SHP77 treated with DMSO at 0.1 percent for 48 hours (cell line): ENCODE results near the gene ST8SIA4.
A peak's percentile ranks its signal among the peaks of the same experiment; 100 is the strongest.

ENCODE experiments used
- DNase-seq: peaks from one replicate; lab custom pipeline; 2025; lab: John Stamatoyannopoulos, UW

ST8SIA4 gene

DNA sequence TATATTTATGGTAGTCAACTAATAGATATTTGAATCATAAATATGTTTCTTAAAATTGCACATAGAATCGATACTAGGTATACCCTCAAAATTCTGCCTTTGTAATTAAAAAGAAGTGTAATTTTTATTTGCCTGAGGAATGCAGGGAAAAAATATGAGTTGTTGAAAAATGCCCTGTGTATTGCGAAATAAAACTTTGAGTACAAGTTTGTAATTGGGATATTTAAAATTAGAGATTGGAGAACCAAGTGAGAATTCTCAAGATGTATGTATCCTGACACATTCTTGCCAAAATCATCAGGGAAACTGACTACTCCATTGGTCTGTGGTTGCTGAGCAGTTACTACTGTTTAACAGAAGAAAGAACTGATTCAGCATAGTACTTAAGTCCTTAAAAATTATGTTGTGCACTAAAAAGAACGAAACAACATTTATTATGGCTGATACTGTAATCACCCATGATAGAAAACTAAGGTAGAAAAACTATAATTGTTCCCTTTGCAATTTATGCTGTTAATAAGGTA, 36.0 kb downstream of the ST8SIA4 start:
- DNase-seq, result no peak

DNA sequence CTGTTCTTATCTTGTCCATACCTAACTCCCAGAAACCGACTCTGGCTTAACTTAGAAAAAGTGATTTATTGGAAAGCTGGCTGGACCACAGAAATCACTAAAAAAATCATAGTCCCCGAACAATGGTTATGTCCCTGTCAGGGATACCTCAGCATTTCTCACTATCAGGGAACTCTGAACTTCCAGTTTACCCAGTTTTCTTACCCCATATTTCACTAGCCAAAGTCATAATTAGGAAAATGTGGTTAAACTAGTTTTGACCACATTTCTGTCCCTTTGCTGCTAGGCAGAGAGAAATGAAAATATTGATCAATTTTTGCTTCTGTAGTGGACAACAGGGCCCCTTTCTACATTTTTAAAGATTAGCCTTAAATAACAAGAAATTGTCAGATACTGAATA, 38.2 kb downstream of the ST8SIA4 start:
- no peak for DNase-seq

- no peak for DNase-seq
Measured at GRCh38 chr5:100863739-100864138, 39.3 kb downstream of the ST8SIA4 start.

- no peak for DNase-seq
Measured at GRCh38 chr5:100861148-100861547, 41.9 kb downstream of the ST8SIA4 start.

DNA sequence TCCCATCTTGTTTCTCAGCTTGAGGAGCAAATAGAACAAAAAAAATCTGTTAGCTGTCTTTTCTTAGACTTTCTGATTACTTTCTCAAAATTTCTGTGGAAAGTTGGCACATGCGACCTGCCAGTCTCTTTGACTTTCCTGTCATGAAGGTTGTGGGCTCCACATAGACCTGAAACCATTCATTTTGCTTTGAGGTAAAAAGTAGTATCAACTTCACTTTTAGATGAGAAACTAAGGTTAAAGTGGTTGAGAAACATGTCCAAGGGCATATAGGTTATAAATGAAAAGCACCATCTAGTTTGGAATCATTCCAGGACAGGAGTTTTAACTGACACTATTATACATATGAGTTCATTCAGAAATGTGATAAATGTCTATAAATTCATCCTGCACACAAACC, 42.7 kb downstream of the ST8SIA4 start:
- no peak for DNase-seq

DNA sequence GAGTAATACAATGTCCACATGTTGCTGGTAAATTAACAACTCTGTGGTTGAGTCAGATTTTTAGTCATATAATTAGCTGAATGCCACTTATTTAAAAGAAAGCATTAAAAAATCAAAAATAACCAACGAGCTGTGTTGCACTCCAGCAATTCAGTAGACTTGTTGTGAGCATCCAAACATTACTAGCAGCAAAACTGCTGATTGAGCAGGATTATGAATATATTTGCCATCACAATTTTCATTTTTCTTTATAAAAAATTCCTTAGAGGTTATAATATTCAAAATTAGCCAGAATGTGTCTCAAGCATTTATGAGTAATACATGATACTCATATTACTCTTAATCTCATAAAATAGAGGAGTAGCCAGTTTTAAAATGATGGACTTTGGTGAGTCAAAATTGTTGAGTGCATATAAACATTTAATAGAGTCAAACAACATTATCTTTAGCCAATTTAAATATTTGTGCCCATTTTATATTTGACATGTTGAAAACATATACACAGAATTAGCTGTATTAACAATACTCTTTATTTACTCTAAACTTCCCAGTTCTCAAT, 44.0 kb downstream of the ST8SIA4 start:
- DNase-seq, result no peak

DNA sequence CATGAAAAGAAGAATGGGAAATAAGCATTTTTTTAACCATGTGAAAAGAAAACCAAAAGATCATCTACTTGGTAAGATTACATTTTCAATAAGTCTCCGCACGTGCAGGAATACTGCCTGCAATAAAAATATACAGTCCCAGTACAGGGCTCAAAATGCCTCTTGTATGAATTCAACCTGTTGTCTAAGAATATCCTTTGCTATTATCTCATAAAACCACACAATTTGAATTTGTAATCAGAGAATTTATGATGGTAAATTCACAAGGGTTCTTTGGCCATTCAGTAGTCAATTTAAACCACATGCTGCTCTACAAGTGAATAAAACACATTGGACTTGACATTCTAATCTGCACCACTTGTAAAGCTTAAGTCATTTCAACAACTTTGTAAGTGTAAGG, 46.6 kb downstream of the ST8SIA4 start:
- no peak for DNase-seq

- no peak for DNase-seq
Measured at GRCh38 chr5:100855937-100856430, 47.1 kb downstream of the ST8SIA4 start.

- no peak for DNase-seq
Measured at GRCh38 chr5:100855295-100855694, 47.8 kb downstream of the ST8SIA4 start.

DNA sequence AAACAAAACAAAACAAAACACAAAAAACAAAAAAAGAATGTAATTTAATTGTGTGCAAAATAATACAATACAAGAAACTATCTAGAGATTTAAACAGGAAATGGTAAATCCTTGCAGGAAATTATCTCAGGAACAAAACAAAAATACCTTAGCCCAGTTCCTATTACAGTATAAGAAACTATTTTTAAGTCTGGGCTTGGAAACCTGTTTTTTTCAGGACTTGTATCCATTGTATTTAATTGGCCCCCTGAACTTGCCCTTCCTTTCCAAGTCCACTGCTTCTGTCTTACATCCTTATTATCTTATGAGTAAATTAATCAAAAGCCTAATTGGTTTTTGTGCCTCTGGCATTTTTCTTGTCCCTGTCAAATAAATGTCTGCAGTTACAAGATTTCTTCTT, 48.5 kb downstream of the ST8SIA4 start:
- DNase-seq, result no peak

DNA sequence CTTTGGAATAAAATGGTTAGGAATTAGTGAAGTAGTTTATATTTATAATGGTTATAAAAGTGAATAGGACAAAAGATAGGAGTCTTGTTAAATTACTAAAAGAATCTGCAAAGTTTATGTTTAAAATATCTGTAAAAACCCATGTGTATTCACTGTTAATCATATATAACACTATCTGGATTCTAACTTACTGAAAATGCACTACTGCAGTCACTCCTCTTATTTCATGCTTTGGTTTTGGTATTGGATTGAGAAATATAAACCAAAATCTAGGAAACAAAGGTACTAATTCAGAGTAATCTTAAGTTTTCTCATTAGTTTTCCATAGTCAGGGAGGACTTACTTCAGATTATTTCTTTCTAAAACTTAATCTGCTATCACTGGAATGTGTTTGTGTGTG, 49.5 kb downstream of the ST8SIA4 start:
- no peak for DNase-seq

GRCh38 chr5:100852988-100853449, 50.1 kb downstream of the ST8SIA4 start:
- no peak for DNase-seq

DNA sequence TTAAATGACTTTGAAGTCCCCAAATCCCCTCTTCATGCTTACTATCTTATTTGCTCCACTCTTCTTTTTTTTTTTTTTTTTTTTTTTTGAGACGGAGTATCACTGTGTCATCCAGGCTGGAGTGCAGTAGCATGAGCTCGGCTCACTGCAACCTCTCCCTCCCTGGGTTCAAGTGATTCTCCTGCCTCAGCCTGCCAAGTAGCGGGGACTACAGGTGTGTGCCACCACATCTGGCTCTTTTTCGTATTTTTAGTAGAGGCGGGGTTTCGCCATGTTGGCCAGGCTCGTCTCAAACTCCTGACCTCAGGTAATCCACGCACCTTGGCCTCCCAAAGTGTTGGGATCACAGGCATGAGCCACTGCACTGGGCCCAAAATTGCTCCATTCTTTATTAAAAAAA, 51.0 kb downstream of the ST8SIA4 start:
- DNase-seq, result no peak

DNA sequence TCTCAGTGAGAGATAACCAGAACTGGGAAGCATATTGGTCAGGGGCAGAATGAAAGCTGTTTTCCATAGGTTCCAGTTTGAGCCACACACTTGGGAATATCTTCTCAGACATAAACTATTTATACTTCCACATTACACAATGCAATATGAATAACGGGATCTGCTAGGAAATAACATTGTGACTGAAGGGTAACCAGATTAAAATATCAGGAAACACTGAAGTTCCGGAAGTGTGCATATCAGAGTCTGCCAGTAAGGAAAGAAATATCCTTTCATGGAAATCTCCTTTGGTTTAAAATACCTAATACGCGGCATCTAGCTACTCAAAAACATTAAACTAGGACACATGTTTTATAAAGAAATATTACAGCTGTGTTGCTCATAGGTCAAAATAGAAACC, 56.3 kb downstream of the ST8SIA4 start:
- no peak for DNase-seq

DNA sequence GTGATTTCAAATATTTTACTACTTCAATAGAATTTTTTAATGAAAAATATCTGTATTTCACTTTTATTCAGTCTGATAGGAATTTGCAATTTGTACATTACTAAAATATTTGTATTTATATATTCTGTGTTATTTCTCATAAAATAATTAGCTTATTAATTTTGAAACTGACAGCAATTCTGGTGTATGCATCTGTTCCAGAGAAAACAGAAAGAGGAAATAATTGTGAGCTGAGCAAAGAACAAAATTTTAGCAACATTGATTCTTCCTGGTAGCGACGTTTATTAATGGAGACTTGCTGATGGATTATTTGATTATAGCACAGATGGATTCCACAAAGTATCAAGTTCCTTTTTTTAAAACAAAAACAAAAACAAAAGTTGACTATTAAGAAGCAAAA, 61.0 kb downstream of the ST8SIA4 start:
- DNase-seq, result no peak

DNA sequence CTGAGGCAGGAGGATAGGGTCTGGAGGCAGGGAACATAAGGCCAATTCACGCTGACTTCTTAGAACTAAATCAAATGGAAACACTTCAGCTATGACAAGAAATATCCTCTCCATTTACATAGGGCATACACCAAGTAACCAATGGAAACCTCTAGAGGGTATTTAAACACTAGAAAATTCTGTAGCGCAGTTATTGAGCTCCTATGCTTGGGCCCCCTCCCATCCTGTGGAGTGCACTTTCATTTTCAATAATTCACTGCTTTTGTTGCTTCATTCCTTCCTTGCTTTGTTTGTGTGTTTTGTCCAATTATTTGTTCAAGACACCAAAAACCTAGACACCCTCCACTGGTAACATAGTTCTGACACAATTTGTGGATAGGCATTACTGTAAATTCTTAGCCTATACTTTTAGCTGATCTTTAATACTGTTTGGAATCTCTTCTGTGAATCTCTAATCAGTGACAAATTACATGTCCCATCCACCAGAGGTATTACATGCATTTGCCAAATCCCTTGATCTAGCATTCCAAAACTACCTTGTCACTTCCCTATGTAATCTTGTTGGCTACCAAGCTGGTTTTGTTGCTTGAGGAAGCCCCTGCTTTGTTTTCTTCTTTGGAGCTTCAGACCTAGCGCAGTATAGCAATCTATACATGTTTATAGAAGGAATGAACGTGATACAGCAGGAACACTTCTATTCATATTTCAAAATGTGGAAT, 61.6 kb downstream of the ST8SIA4 start:
- no peak for DNase-seq

DNA sequence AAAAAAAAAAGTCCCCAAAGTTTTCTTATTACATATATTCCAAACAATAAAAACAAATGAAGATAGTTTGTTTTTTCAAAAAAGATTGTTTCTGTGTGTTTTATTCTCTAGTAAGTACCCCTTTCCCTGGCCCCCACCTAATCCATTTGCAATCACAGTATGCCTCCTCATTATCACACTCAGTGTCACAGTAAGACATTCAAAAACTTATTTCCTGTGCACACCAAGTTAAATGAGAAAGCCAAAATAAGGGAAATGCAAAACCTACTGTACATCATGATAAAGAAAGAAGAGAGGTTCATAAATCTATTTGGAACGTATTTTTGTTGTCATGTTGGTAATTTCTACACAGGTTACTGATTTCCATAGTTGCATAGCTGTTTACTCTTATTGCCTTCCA, 62.3 kb downstream of the ST8SIA4 start:
- no peak for DNase-seq

GRCh38 chr5:100840370-100840769, 62.7 kb downstream of the ST8SIA4 start:
- DNase-seq, result no peak

DNA sequence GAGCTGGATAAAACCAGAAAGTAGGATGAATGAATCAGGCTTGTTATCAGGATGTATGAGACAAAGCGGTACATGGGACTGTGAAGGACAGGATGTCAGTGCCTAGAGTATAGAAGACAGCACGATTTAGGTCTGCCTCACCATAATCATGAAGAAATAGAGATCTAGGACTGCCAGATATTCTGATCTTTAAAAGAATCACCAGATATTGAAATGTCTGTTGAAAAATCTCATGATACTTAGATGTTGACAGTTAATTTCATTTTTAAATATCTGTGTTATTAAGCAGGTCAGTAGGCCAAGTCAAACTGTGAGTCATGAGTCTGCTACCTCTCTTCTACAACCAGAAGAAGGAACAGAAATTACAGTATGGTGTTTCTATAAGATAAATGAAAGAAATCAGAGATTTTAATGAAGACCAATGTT, 65.0 kb downstream of the ST8SIA4 start:
- no peak for DNase-seq

- no peak for DNase-seq
Measured at GRCh38 chr5:100834519-100834918, 68.6 kb downstream of the ST8SIA4 start.

DNA sequence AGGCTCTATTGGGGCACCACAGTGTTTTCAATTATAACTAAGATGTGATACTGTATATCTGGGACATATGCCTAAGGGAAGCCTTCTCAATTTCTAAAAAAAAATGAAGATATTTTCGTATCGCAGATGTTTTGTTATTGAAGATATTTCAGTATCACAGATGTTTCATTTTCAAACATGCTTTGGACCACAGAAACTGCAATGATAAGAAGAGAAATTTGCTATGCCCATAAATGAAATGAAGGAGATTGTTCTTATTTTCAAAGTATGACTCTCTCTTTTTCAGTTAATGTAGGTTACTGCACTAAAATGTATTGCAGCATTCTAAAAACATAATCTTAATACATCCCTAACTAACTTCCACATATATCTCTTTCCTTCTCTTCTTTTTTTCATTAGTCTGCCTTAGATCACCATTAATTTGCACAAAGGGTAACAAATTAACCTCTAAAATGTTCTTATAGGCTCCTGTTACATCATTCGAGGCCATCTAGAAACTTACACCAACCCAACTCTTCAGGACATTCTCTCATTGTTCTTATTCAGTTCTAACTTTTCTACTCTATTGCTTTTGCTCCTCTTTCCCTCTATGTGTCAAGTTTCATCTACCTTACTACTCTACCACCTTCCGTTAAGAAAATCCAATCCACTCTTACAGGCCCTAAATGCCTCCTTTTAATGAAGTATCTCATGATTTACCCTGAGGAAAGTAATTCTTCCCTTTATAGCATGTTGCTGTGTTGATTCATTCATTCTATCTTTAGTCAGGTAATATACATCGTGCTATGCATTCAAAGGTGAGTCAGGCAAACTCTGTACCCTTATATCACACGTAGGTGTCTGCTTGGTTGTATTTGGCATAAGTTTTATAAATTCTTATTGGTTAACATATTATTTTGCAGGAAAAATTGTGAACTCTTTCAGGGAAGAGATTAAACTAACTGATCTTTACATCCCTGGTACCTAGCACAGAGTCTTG, 70.5 kb downstream of the ST8SIA4 start:
- DNase-seq, result no peak

GRCh38 chr5:100828898-100829356, 74.2 kb downstream of the ST8SIA4 start:
- peak; percentile 29 for DNase-seq
